Lower leg skin (tissue), 3 donors: ENCODE measurements around the gene AHCYL1.

ENCODE experiments used
- POLR2A ChIP-seq, 2 donors: fragments of 450-650 bp; IDR thresholded peaks; one replicate each; pipeline ENCODE4 v1.6.1; 2016 to 2017; ENCODE audit warnings: antibody characterized with exemption in 2 of 2, mild to moderate bottlenecking in 1 of 2, moderate library complexity in 1 of 2
- TF ChIP-seq, protein P1 (sequence below), 3 donors: fragments of 450-650 bp; IDR thresholded peaks; one replicate each; pipeline ENCODE4 v1.5.1; 2016; ENCODE audit warnings: antibody characterized with exemption in 3 of 3, mild to moderate bottlenecking in 3 of 3, moderate library complexity in 2 of 3

DNA sequence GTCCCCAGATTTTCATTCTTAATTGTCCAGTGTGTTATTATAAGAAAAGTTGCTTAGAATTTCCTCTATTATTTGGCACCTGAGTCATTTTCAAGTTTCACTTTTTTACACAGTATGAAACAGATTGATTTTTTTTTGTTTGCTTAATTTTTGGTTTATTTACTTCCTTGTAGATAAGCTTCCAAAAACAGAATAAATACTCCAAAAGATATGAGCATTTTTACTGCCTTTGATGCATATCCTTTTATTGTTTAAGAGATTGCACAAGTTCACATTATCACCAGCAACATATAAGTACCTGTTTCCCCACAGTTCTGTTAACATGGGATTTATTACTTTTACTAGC lies 36.3 kb upstream of the AHCYL1 start:
- TF ChIP-seq, protein P1, sequence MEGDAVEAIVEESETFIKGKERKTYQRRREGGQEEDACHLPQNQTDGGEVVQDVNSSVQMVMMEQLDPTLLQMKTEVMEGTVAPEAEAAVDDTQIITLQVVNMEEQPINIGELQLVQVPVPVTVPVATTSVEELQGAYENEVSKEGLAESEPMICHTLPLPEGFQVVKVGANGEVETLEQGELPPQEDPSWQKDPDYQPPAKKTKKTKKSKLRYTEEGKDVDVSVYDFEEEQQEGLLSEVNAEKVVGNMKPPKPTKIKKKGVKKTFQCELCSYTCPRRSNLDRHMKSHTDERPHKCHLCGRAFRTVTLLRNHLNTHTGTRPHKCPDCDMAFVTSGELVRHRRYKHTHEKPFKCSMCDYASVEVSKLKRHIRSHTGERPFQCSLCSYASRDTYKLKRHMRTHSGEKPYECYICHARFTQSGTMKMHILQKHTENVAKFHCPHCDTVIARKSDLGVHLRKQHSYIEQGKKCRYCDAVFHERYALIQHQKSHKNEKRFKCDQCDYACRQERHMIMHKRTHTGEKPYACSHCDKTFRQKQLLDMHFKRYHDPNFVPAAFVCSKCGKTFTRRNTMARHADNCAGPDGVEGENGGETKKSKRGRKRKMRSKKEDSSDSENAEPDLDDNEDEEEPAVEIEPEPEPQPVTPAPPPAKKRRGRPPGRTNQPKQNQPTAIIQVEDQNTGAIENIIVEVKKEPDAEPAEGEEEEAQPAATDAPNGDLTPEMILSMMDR (IDR thresholded peaks at IDR 0.05): no peak
- no peak for TF ChIP-seq POLR2A (IDR thresholded peaks at IDR 0.05)
